GM10266 (cell line): Measurements from ENCODE around the gene DLK1.

Experiments used
- DNase-seq: peaks from one replicate; pipeline ENCODE4 v3.0.0; 2012; ENCODE audit errors: extremely low spot score
- CTCF ChIP-seq: IDR thresholded peaks from 2 replicates; pipeline ENCODE4 v1.5.1; 2012; ENCODE audit warnings: mild to moderate bottlenecking, low read depth; ENCODE audit not compliant: control insufficient read depth, insufficient read depth; ENCODE audit errors: missing control alignments

The DLK1 gene

GRCh38 chr14:100761481-100761880, 34.8 kb downstream of the DLK1 start:
- no peak for DNase-seq
- no peak for TF ChIP-seq CTCF

- no peak for DNase-seq
Measured at GRCh38 chr14:100762089-100762515, 35.4 kb downstream of the DLK1 start.

GRCh38 chr14:100762901-100763300, 36.2 kb downstream of the DLK1 start:
- no peak for TF ChIP-seq CTCF
- DNase-seq = no peak

More at GRCh38 chr14:100762089-100762515, 35.4 kb downstream of the DLK1 start:
- TF ChIP-seq CTCF = no peak

- TF ChIP-seq CTCF = no peak
- no peak for DNase-seq
Measured at GRCh38 chr14:100764471-100765115, 37.9 kb downstream of the DLK1 start.

GRCh38 chr14:100765296-100765695, 38.6 kb downstream of the DLK1 start:
- no peak for DNase-seq
- no peak for TF ChIP-seq CTCF

- TF ChIP-seq CTCF = no peak
- DNase-seq = no peak
Measured at GRCh38 chr14:100765991-100766390, 39.3 kb downstream of the DLK1 start.

GRCh38 chr14:100767003-100767787, 40.5 kb downstream of the DLK1 start:
- TF ChIP-seq CTCF = no peak
- DNase-seq = no peak
